Panc1 (cell line): ENCODE data around the gene VAPA. TPM values are rescaled to one million over a fixed set of nuclear protein-coding genes. Genes with fewer than 3 reads are reported as not detected.
A peak's percentile ranks its signal among the peaks of the same experiment; 100 is the strongest.

ENCODE experiments used
- ATAC-seq: fragments of 200-7000 bp; cut with Tn5 transposase; 2 replicates; pipeline ENCODE4 v1.9.1; 2020; ENCODE audit warnings: mild to moderate bottlenecking, moderate library complexity
- BruUV-seq: library from RNA; stranded (reverse); fragments of 400-500 nt; replicated peaks from 2 replicates; lab custom pipeline; 2021; lab: Mats Ljungman, UMichigan
- CTCF ChIA-PET: fragments of 300-600 bp; sonication (Branson Sonifier 250); formaldehyde crosslinking; loops from one replicate; lab custom pipeline; 2022; ENCODE audit warnings: antibody characterized with exemption; lab: Charles Lee
- POLR2A ChIA-PET: fragments of 300-600 bp; sonication (Branson Sonifier 250); formaldehyde crosslinking; loops from one replicate; lab custom pipeline; 2022; ENCODE audit warnings: antibody characterized with exemption; lab: Charles Lee
- DNase-seq: peaks from one replicate; pipeline ENCODE4 v3.0.0-alpha.2; 2010; ENCODE audit warnings: low read depth, low spot score
- H3K27ac ChIP-seq: 2 replicates; pipeline ENCODE4 v1.5.1; 2011; ENCODE audit warnings: mild to moderate bottlenecking, low read length, inconsistent platforms
- H3K27me3 ChIP-seq: fragments of 200-500 bp; sonication (Bioruptor generic); 2 replicates; pipeline ENCODE4 v1.6.0; 2014; ENCODE audit warnings: low read length, inconsistent platforms; ENCODE audit not compliant: control insufficient read depth, insufficient read depth
- H3K36me3 ChIP-seq: fragments of 200-500 bp; sonication (Bioruptor generic); 2 replicates; pipeline ENCODE4 v1.5.1; 2014; ENCODE audit warnings: inconsistent platforms, mild to moderate bottlenecking, low read length, moderate library complexity; ENCODE audit not compliant: control insufficient read depth, insufficient read depth
- H3K4me1 ChIP-seq: 2 replicates; pipeline ENCODE4 v1.5.1; 2011; ENCODE audit warnings: inconsistent platforms, mild to moderate bottlenecking, low read length, moderate library complexity; ENCODE audit not compliant: control insufficient read depth, insufficient read depth
- H3K4me3 ChIP-seq, 2 experiments: 2 replicates each; pipeline ENCODE4 v1.5.1; 2011 to 2012; ENCODE audit warnings: low read depth in 2 of 2, low read length in 2 of 2, mild to moderate bottlenecking in 2 of 2, inconsistent platforms in 1 of 2, moderate library complexity in 1 of 2
- H3K9me3 ChIP-seq: fragments of 200-500 bp; sonication (Bioruptor generic); 2 replicates; pipeline ENCODE4 v1.5.1; 2014; ENCODE audit warnings: low read depth, mild to moderate bottlenecking, inconsistent platforms, low read length, moderate library complexity; ENCODE audit not compliant: control insufficient read depth, insufficient read depth
- CTCF ChIP-seq: fragments of 450-650 bp; IDR thresholded peaks from 2 replicates; pipeline ENCODE4 v1.5.1; 2017; ENCODE audit warnings: mild to moderate bottlenecking
- POLR2AphosphoS5 ChIP-seq: IDR thresholded peaks from 2 replicates; pipeline ENCODE4 v1.6.1; 2012; ENCODE audit warnings: mild to moderate bottlenecking, low read depth, low read length, moderate library complexity
- REST ChIP-seq, 2 experiments: IDR thresholded peaks; 2 replicates each; pipeline ENCODE4 v1.6.1; 2011 to 2012; ENCODE audit warnings: low read depth in 2 of 2, control low read depth in 1 of 2, low read length in 1 of 2, mild to moderate bottlenecking in 1 of 2, moderate library complexity in 1 of 2; ENCODE audit not compliant: insufficient read depth in 1 of 2
- SIN3A ChIP-seq: IDR thresholded peaks from 2 replicates; pipeline ENCODE4 v1.6.1; 2012; ENCODE audit warnings: low read depth, mild to moderate bottlenecking, low read length, moderate library complexity, borderline replicate concordance; ENCODE audit not compliant: insufficient read depth
- TCF7L2 ChIP-seq: IDR thresholded peaks from 2 replicates; pipeline ENCODE4 v1.6.1; 2011; ENCODE audit warnings: mild to moderate bottlenecking, low read depth, low read length, inconsistent platforms
- in situ Hi-C: cut with HindIII; loops from 2 replicates; pipeline ENCODE4 v1.10.0; 2016; ENCODE audit warnings: low sequenced_read_pairs, low pct_unique_long_range_greater_than_20kb
- intact Hi-C: fragments of 100-400 bp; cut with micrococcal nuclease; formaldehyde crosslinking; loops from one replicate; pipeline ENCODE4 v1.10.0; 2022; ENCODE audit not compliant: unreplicated experiment
- total RNA-seq: library from RNA; stranded (reverse); gene quantifications from one replicate; pipeline ENCODE4 v1.2.1, GENCODE V29; 2021; ENCODE audit not compliant: unreplicated experiment

VAPA gene
- total RNA-seq, 1 experiment from 2014 or later, result 228 TPM

- no TSS peak for BruUV-seq
These were observed 12.5 kb downstream of the VAPA start for GRCh38 chr18:9926223-9926894.

GRCh38 chr18:9926977-9927376 is 13.2 kb downstream of the VAPA start:
- intact Hi-C loops (no loop called here), in situ Hi-C loops (no loop called here)
- TF ChIP-seq REST (IDR thresholded peaks at IDR 0.05; ENCODE audit: insufficient read depth in 1 of 2, low read depth in 2 of 2, low read length in 1 of 2), result no peak
- no peak for TF ChIP-seq SIN3A
- TF ChIP-seq POLR2AphosphoS5, result no peak
- TF ChIP-seq CTCF, result no peak
- no peak for TF ChIP-seq TCF7L2
- H3K27me3 ChIP-seq, result no peaks in the 10 kb centered on the region
- H3K9me3 ChIP-seq, result no peaks in the 10 kb centered on the region
- no peak for ATAC-seq
- DNase-seq, result no peak
- no peak overlapping the region for H3K27ac ChIP-seq
- H3K4me3 ChIP-seq, result no peak overlapping the region
- CTCF ChIA-PET, result no interaction called here
- H3K36me3 ChIP-seq, result no peaks in the 10 kb centered on the region; the same call in 1 of the 2 replicates
- POLR2A ChIA-PET, result interaction anchor here (0.6 kb wide), 2 partner anchors 560 to 1218 kb away, joined by 5 to 7 read pairs; no protein-coding TSS in a partner anchor
- BruUV-seq, result no TSS peak
- peaks cover 65% of the 10 kb centered on the region for H3K4me1 ChIP-seq

More at GRCh38 chr18:9926223-9926894, 12.5 kb downstream of the VAPA start:
- Histone ChIP-seq H3K27ac (no peak overlapping the region), H3K27me3 (no peaks in the 10 kb centered on the region), H3K4me3 (no peak overlapping the region), H3K9me3 (no peaks in the 10 kb centered on the region), H3K36me3 (no peaks in the 10 kb centered on the region; the same call in 1 of the 2 replicates), H3K4me1 (peaks cover 67% of the 10 kb centered on the region)
- POLR2A ChIA-PET, result no interaction called here
- ATAC-seq (peak; percentile 64), DNase-seq (no peak)
- in situ Hi-C loops, result no loop called here
- TF ChIP-seq TCF7L2, result no peak
- TF ChIP-seq SIN3A, result no peak
- TF ChIP-seq REST (IDR thresholded peaks at IDR 0.05; ENCODE audit: insufficient read depth in 1 of 2, low read depth in 2 of 2, low read length in 1 of 2), result no peak
- TF ChIP-seq POLR2AphosphoS5, result no peak
- TF ChIP-seq CTCF, result no peak
- CTCF ChIA-PET, result no interaction called here
- intact Hi-C loops, result no loop called here
